PC-3 (cell line): Measurements from ENCODE around the gene MGARP. TPM values are rescaled to one million over a fixed set of nuclear protein-coding genes. Genes with fewer than 3 reads are reported as not detected.
"Not testable (repeated sequence)": the region's sequence is repeated elsewhere in the genome, so short reads cannot be mapped to it uniquely, and the experiment has no call there.

Source experiments
- ATAC-seq: fragments of 200-7000 bp; cut with Tn5 transposase; 2 replicates; pipeline ENCODE4 v1.9.1; 2020; ENCODE audit warnings: mild to moderate bottlenecking, moderate library complexity
- BruUV-seq: library from RNA; stranded (reverse); fragments of 400-500 nt; replicated peaks from 2 replicates; lab custom pipeline; 2021; lab: Mats Ljungman, UMichigan
- CTCF ChIA-PET: fragments of 300-600 bp; sonication (Branson Sonifier 250); formaldehyde crosslinking; loops from one replicate; lab custom pipeline; 2022; ENCODE audit warnings: antibody characterized with exemption; lab: Charles Lee
- POLR2A ChIA-PET: fragments of 300-600 bp; sonication (Branson Sonifier 250); formaldehyde crosslinking; loops from one replicate; lab custom pipeline; 2022; ENCODE audit warnings: antibody characterized with exemption; ENCODE audit not compliant: unreplicated experiment; lab: Charles Lee
- DNase-seq: peaks from one replicate; pipeline ENCODE4 v3.0.0-alpha.2; 2015
- H2AFZ ChIP-seq: fragments of 300-600 bp; sonication (generic); 2 replicates; pipeline ENCODE4 v1.6.0; 2016; ENCODE audit warnings: antibody characterized with exemption, low read length
- H3F3A ChIP-seq: fragments of 300-600 bp; sonication (generic); one replicate; pipeline ENCODE4 v1.6.0; 2017; ENCODE audit warnings: antibody characterized with exemption, low read length, control low read depth, mild to moderate bottlenecking; ENCODE audit not compliant: unreplicated experiment
- H3K27ac ChIP-seq: fragments of 300-600 bp; sonication (generic); 2 replicates; pipeline ENCODE4 v1.5.1; 2016; ENCODE audit warnings: mild to moderate bottlenecking, low read length
- H3K27me3 ChIP-seq: fragments of 300-600 bp; sonication (generic); 2 replicates; pipeline ENCODE4 v1.6.1; 2016; ENCODE audit warnings: low read length, mixed read lengths
- H3K36me3 ChIP-seq: fragments of 300-600 bp; sonication (generic); 2 replicates; pipeline ENCODE4 v1.6.1; 2016; ENCODE audit warnings: low read depth, mixed run types, low read length, mixed read lengths
- H3K4me1 ChIP-seq: fragments of 300-600 bp; sonication (generic); 2 replicates; pipeline ENCODE4 v1.5.1; 2016; ENCODE audit warnings: low read length; ENCODE audit not compliant: insufficient read depth
- H3K4me2 ChIP-seq: fragments of 300-600 bp; sonication (generic); 2 replicates; pipeline ENCODE4 v1.6.0; 2016; ENCODE audit warnings: low read length
- H3K4me3 ChIP-seq: fragments of 300-600 bp; sonication (generic); 2 replicates; pipeline ENCODE4 v1.5.1; 2016; ENCODE audit warnings: mild to moderate bottlenecking, low read length, mixed read lengths
- H3K79me2 ChIP-seq: fragments of 300-600 bp; sonication (generic); 2 replicates; pipeline ENCODE4 v1.6.1; 2017; ENCODE audit warnings: low read length, mixed read lengths
- H3K9ac ChIP-seq: fragments of 300-600 bp; sonication (generic); 2 replicates; pipeline ENCODE4 v1.6.0; 2016; ENCODE audit warnings: mild to moderate bottlenecking, low read length
- H3K9me2 ChIP-seq: fragments of 300-600 bp; sonication (generic); replicated peaks from 2 replicates; pipeline ENCODE4 v1.6.1; 2016; ENCODE audit warnings: mixed run types, low read length, mixed read lengths
- H3K9me3 ChIP-seq: fragments of 300-600 bp; sonication (generic); 2 replicates; pipeline ENCODE4 v1.6.1; 2016; ENCODE audit warnings: low read length, mixed read lengths
- H4K20me1 ChIP-seq: fragments of 300-600 bp; sonication (generic); 2 replicates; pipeline ENCODE4 v1.6.1; 2016; ENCODE audit warnings: low read length, mixed read lengths
- EZH2 ChIP-seq: fragments of 300-600 bp; sonication (generic); IDR thresholded peaks from one replicate; pipeline ENCODE4 v1.6.1; 2017; ENCODE audit warnings: antibody characterized with exemption, mild to moderate bottlenecking, low read length; ENCODE audit not compliant: unreplicated experiment
- EZH2phosphoT487 ChIP-seq: fragments of 300-600 bp; sonication (generic); IDR thresholded peaks from 2 replicates; pipeline ENCODE4 v1.6.1; 2018; ENCODE audit warnings: mild to moderate bottlenecking, antibody characterized with exemption, low read length, borderline replicate concordance
- intact Hi-C: fragments of 100-400 bp; cut with micrococcal nuclease; formaldehyde crosslinking; loops from 2 replicates; pipeline ENCODE4 v1.9.0; 2023
- total RNA-seq: library from RNA; depleted of rRNA; stranded (reverse); fragments of >200 nt; gene quantifications from 2 replicates; pipeline ENCODE4 v1.2.3, GENCODE V29; 2014
- TF ChIP-seq, protein P1 (sequence below): fragments of 300-600 bp; sonication (generic); conservative IDR thresholded peaks from 2 replicates; pipeline ENCODE4 v1.5.1; 2017; ENCODE audit warnings: antibody characterized with exemption, low read depth, mild to moderate bottlenecking, low read length

The MGARP gene
- total RNA-seq, 1 experiment from 2014 or later: 0.33 TPM

DNA sequence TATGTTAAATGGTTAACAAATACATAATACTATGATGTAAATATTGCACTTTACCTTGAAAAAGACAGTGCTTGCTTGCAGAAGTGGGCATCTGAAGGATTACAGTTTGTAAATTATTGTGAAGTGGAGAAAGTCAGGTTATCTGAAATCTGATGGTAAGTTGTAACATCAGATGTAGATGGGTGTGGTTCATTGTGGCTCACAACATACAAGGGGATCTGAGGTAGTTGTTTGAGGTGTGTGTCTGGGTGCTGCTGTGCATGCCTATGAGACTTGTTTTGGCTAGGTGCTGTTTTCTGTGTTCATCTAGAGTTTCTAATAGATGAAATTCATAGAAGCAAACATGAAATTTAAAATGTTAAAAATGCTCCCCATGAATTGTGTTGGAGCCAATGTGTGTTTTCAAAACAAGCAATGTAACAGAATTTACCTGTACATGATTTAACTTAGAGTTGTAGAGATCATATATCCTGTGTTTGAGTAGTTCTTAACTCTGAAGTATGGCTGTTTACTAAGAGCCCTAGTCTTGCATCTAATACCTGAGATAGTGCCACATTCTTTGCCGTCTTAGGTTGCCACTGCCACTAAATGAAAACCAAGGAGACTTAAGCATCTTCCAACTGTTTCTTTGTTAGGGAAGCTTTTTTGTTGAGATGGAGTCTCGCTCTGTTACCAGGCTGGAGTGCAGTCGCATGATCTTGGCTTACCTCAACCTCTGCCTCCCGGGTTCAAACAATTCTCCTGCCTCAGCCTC, 34.2 kb upstream of the MGARP start:
- H2AFZ ChIP-seq: no peak overlapping the region
- no peaks in the 10 kb centered on the region for H3K9me2 ChIP-seq
- peaks cover 60% of the 10 kb centered on the region for H4K20me1 ChIP-seq
- no peaks in the 10 kb centered on the region for H3K4me1 ChIP-seq
- no peak for ATAC-seq
- TF ChIP-seq EZH2phosphoT487: no peak
- no peak for TF ChIP-seq EZH2
- TF ChIP-seq, protein P1, sequence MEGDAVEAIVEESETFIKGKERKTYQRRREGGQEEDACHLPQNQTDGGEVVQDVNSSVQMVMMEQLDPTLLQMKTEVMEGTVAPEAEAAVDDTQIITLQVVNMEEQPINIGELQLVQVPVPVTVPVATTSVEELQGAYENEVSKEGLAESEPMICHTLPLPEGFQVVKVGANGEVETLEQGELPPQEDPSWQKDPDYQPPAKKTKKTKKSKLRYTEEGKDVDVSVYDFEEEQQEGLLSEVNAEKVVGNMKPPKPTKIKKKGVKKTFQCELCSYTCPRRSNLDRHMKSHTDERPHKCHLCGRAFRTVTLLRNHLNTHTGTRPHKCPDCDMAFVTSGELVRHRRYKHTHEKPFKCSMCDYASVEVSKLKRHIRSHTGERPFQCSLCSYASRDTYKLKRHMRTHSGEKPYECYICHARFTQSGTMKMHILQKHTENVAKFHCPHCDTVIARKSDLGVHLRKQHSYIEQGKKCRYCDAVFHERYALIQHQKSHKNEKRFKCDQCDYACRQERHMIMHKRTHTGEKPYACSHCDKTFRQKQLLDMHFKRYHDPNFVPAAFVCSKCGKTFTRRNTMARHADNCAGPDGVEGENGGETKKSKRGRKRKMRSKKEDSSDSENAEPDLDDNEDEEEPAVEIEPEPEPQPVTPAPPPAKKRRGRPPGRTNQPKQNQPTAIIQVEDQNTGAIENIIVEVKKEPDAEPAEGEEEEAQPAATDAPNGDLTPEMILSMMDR: no peak
- H3K27ac ChIP-seq: no peak overlapping the region
- no peaks in the 10 kb centered on the region for H3K27me3 ChIP-seq
- no peak for DNase-seq
- H3K79me2 ChIP-seq: peaks cover 100% of the 10 kb centered on the region
- H3K4me2 ChIP-seq: no peak overlapping the region
- intact Hi-C loops: no loop called here
- ChIA-PET CTCF (no interaction called here), POLR2A (no interaction called here)
- H3K9me3 ChIP-seq: no peaks in the 10 kb centered on the region
- H3F3A ChIP-seq: no peaks in the 10 kb centered on the region
- H3K36me3 ChIP-seq: no peaks in the 10 kb centered on the region
- no peak overlapping the region for H3K9ac ChIP-seq
- no peak overlapping the region for H3K4me3 ChIP-seq
- no TSS peak for BruUV-seq

DNA sequence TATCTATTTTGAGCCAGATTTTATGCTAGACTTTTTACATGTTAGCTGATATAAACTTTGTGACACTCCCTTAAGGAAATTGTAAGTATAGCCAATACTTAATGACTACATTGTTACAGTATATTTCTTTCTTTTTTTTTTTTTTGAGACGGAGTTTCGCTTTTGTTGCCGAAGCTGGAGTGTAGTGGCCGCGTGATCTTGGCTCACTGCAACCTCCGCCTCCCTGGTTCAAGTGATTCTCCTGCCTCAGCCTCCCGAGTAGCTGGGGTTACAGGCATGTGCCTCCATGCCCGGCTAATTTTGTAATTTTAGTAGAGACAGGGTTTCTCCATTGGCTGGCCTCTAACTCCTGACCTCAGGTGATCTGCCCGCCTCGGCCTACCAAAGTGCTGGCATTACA, 33.4 kb upstream of the MGARP start:
- H3K9ac ChIP-seq, H2AFZ ChIP-seq, H3K4me3 ChIP-seq, ATAC-seq, intact Hi-C loops, H3K36me3 ChIP-seq, H3F3A ChIP-seq, BruUV-seq, H3K4me1 ChIP-seq, H3K27ac ChIP-seq, DNase-seq, H3K27me3 ChIP-seq, H3K9me2 ChIP-seq, H3K4me2 ChIP-seq, CTCF ChIA-PET, H3K9me3 ChIP-seq: not testable (repeated sequence)
- peaks cover 100% of the 10 kb centered on the region for H3K79me2 ChIP-seq
- POLR2A ChIA-PET: interaction anchor here (0.5 kb wide), 1 partner anchor 148 kb away, joined by 6 read pairs; no protein-coding TSS in a partner anchor
- peaks cover 60% of the 10 kb centered on the region for H4K20me1 ChIP-seq

DNA sequence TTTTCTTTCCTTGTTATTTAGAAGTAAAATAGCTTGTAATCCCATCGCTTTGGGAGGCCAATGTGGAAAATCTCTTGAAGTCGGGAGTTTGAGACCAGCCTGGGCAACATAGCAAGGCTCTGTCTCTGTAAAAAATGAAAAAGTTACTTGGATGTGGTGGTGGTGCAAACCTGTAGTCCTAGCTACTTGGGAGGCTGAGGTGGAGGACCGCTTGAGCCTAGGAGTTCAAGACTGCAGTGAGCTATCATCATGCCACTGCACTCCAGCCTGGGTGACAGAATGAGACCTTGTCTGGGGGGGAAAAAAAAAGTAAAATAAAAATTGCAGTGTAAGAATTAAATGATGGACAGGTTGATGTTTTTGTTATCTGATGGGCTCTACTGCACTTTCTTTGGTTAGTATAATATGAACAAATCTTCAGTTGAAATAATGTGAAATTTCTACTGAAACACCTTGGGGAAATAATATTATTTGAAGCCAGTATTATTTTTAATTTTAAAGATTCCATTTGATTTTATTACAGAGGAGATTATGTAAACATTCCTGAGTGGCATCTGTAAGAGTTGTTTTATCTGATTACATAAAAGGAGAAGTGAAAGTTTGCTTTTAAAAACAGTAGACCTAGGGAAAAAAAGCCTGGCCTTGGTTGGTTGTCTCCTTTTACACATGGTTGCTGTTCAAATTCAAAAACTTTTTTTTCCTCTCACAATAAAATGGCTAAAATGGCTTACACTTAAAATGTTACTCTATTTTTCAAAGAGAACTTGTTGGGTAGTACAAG, 32.7 kb upstream of the MGARP start:
- no peak overlapping the region for H3K4me2 ChIP-seq
- no peak overlapping the region for H3K9ac ChIP-seq
- peaks cover 100% of the 10 kb centered on the region for H3K79me2 ChIP-seq
- no peaks in the 10 kb centered on the region for H3K36me3 ChIP-seq
- ChIA-PET POLR2A (interaction anchor here (0.5 kb wide), 1 partner anchor 149 kb away, joined by 6 read pairs; no protein-coding TSS in a partner anchor), CTCF (interaction anchor here (0.6 kb wide), 1 partner anchor 11 kb away, joined by 8 read pairs; no protein-coding TSS in a partner anchor)
- TF ChIP-seq, protein P1: no peak
- no peak for TF ChIP-seq EZH2
- TF ChIP-seq EZH2phosphoT487: no peak
- no peaks in the 10 kb centered on the region for H3F3A ChIP-seq
- H3K4me3 ChIP-seq: no peak overlapping the region
- no peak for ATAC-seq
- H3K27ac ChIP-seq: no peak overlapping the region
- no peaks in the 10 kb centered on the region for H3K9me3 ChIP-seq
- no peaks in the 10 kb centered on the region for H3K4me1 ChIP-seq
- H3K9me2 ChIP-seq: no peaks in the 10 kb centered on the region
- H2AFZ ChIP-seq: no peak overlapping the region
- H3K27me3 ChIP-seq: no peaks in the 10 kb centered on the region
- no peak for DNase-seq
- intact Hi-C loops: no loop called here
- peaks cover 58% of the 10 kb centered on the region for H4K20me1 ChIP-seq
- BruUV-seq: no TSS peak
